Keratinocyte (primary cell): ENCODE data around the gene DDRGK1. TPM values are rescaled to one million over a fixed set of nuclear protein-coding genes. Genes with fewer than 3 reads are reported as not detected.

Experiments used
- DNase-seq: peaks from one replicate; pipeline ENCODE4 v3.0.0-alpha.2; 2011; ENCODE audit warnings: low read depth, missing footprints, low spot score
- FAIRE-seq: peaks from 2 replicates; lab custom pipeline; 2011; peaks lifted over from hg19 to GRCh38; lab: Jason Lieb, UNC
- H2AFZ ChIP-seq: 2 replicates; pipeline ENCODE4 v1.6.0; 2012; ENCODE audit warnings: low read length, control low read depth, inconsistent platforms; ENCODE audit not compliant: control insufficient read depth
- H3K27ac ChIP-seq: 2 replicates; pipeline ENCODE4 v1.5.1; 2011; ENCODE audit warnings: low read length; ENCODE audit not compliant: control insufficient read depth, insufficient read depth
- H3K27me3 ChIP-seq: 3 replicates; pipeline ENCODE4 v1.6.0; 2011; ENCODE audit warnings: low read length; ENCODE audit not compliant: control insufficient read depth, insufficient read depth; ENCODE audit errors: extremely low read depth
- H3K36me3 ChIP-seq, 2 experiments: 2 replicates in 1 of 2; 3 replicates in 1 of 2; pipeline ENCODE4 v1.5.1; 2011; ENCODE audit warnings: low read length in 2 of 2, mild to moderate bottlenecking in 1 of 2; ENCODE audit not compliant: control insufficient read depth in 2 of 2, insufficient read depth in 2 of 2; ENCODE audit errors: extremely low read depth in 1 of 2
- H3K4me1 ChIP-seq: 3 replicates; pipeline ENCODE4 v1.5.1; 2011; ENCODE audit warnings: low read length; ENCODE audit not compliant: control insufficient read depth, insufficient read depth; ENCODE audit errors: extremely low read depth
- H3K4me2 ChIP-seq: 3 replicates; pipeline ENCODE4 v1.6.0; 2011; ENCODE audit warnings: low read depth, low read length; ENCODE audit not compliant: control insufficient read depth, insufficient read depth; ENCODE audit errors: extremely low read depth
- H3K4me3 ChIP-seq, 3 experiments: fragments of 200-600 bp in 1 of 3; sonication (generic) in 1 of 3; 2 replicates in 2 of 3; 3 replicates in 1 of 3; pipeline ENCODE4 v1.5.1; 2011 to 2016; ENCODE audit warnings: low read length in 3 of 3, mild to moderate bottlenecking in 3 of 3, control low read depth in 2 of 3, inconsistent platforms in 1 of 3, low read depth in 1 of 3, mixed read lengths in 1 of 3, mixed run types in 1 of 3, moderate library complexity in 1 of 3; ENCODE audit not compliant: control insufficient read depth in 2 of 3, insufficient read depth in 2 of 3; ENCODE audit errors: extremely low read depth in 1 of 3
- H3K79me2 ChIP-seq: 2 replicates; pipeline ENCODE4 v1.6.0; 2012; ENCODE audit warnings: low read length; ENCODE audit not compliant: control insufficient read depth, insufficient read depth
- H3K9ac ChIP-seq: 3 replicates; pipeline ENCODE4 v1.6.0; 2011; ENCODE audit warnings: low read length; ENCODE audit not compliant: control insufficient read depth, insufficient read depth; ENCODE audit errors: extremely low read depth
- H3K9me1 ChIP-seq: 3 replicates; pipeline ENCODE4 v1.6.0; 2011; ENCODE audit warnings: low read length; ENCODE audit not compliant: control insufficient read depth, insufficient read depth; ENCODE audit errors: extremely low read depth
- H3K9me3 ChIP-seq: 2 replicates; pipeline ENCODE4 v1.5.1; 2012; ENCODE audit warnings: low read depth, low read length; ENCODE audit not compliant: control insufficient read depth
- H4K20me1 ChIP-seq: 3 replicates; pipeline ENCODE4 v1.6.0; 2011; ENCODE audit warnings: low read length; ENCODE audit not compliant: control insufficient read depth, insufficient read depth; ENCODE audit errors: extremely low read depth
- EZH2 ChIP-seq: IDR thresholded peaks from one replicate; pipeline ENCODE4 v1.6.1; 2012; ENCODE audit warnings: inconsistent platforms, mild to moderate bottlenecking, low read length, moderate library complexity
- dilution Hi-C: fragments of 300-500 bp; cut with MboI; formaldehyde crosslinking; loops from one replicate; pipeline ENCODE4 v1.7.0; 2020; ENCODE audit warnings: low sequenced_read_pairs; ENCODE audit not compliant: extremely low pct_ligation_motif_present
- polyA plus RNA-seq, 5 experiments: library from polyadenylated mRNA; depleted of rRNA in 3 of 5; stranded (reverse) in 3 of 5; stranded (forward) in 1 of 5; unstranded in 1 of 5; fragments of >200 nt; gene quantifications; 1 replicate in 1 of 5; 2 replicates in 3 of 5; 3 replicates in 1 of 5; pipeline versions ENCODE4 v1.2.1 to v1.2.3, GENCODE V29; 2011 to 2012; ENCODE audit warnings: missing spikeins in 2 of 5, low read depth in 1 of 5, low replicate concordance in 1 of 5
- TF ChIP-seq, protein P1 (sequence below), 3 experiments: IDR thresholded peaks in 1 of 3; conservative IDR thresholded peaks in 1 of 3; optimal IDR thresholded peaks in 1 of 3; 2 replicates in 2 of 3; 3 replicates in 1 of 3; pipeline versions ENCODE3 to v1.5.1; 2011; ENCODE audit warnings: low read length in 3 of 3, mild to moderate bottlenecking in 3 of 3, moderate library complexity in 2 of 3, control low read depth in 1 of 3, inconsistent platforms in 1 of 3; ENCODE audit not compliant: insufficient read depth in 2 of 3; ENCODE audit errors: extremely low read depth in 1 of 3

DDRGK1 gene
- polyA plus RNA-seq, 1 donor (not counting 4 experiments of a cell fraction or from before 2014, with no cell fraction given): 32.2 TPM

DNA sequence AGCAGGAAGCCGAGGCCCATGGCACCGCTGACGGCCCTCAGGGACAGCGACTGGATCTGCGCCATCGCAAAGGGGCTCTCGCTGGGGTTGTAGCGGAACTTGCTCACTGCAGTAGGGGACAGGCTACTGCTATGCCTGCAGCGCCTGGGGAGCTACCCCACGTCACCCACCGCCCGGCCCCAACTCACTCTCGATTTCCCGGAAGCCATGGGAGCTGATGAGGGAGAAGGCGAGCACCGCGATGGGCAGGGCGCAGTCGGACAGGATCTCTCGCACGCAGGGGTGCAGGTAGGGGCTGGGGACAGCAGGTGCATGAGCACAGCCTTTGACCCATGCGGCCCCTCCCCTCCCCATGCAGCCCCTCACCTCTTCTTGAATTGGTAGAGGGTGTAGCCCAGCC lies 24.7 kb upstream of the DDRGK1 start:
- H3K79me2 ChIP-seq: no peaks in the 10 kb centered on the region
- dilution Hi-C loops: no loop called here
- H3K9me1 ChIP-seq: no peaks in the 10 kb centered on the region
- H4K20me1 ChIP-seq: no peaks in the 10 kb centered on the region
- no peaks in the 10 kb centered on the region for H3K27me3 ChIP-seq
- H3K36me3 ChIP-seq: peaks cover 9 to 18% of the 10 kb centered on the region in 2 experiments
- no peak overlapping the region for H3K4me3 ChIP-seq
- no peaks in the 10 kb centered on the region for H3K9me3 ChIP-seq
- H3K4me1 ChIP-seq: peaks cover 6% of the 10 kb centered on the region
- TF ChIP-seq EZH2: no peak
- TF ChIP-seq, protein P1, sequence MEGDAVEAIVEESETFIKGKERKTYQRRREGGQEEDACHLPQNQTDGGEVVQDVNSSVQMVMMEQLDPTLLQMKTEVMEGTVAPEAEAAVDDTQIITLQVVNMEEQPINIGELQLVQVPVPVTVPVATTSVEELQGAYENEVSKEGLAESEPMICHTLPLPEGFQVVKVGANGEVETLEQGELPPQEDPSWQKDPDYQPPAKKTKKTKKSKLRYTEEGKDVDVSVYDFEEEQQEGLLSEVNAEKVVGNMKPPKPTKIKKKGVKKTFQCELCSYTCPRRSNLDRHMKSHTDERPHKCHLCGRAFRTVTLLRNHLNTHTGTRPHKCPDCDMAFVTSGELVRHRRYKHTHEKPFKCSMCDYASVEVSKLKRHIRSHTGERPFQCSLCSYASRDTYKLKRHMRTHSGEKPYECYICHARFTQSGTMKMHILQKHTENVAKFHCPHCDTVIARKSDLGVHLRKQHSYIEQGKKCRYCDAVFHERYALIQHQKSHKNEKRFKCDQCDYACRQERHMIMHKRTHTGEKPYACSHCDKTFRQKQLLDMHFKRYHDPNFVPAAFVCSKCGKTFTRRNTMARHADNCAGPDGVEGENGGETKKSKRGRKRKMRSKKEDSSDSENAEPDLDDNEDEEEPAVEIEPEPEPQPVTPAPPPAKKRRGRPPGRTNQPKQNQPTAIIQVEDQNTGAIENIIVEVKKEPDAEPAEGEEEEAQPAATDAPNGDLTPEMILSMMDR (optimal IDR thresholded peaks at IDR 0.05 in 1 of 3, IDR thresholded peaks at IDR 0.05 in 1 of 3, conservative IDR thresholded peaks at IDR 0.05 in 1 of 3; ENCODE audit: extremely low read depth in 1 of 3, insufficient read depth in 2 of 3, low read length in 3 of 3): no peak
- DNase-seq (no peak), FAIRE-seq (no peak)
- H3K27ac ChIP-seq: no peak overlapping the region
- H3K4me2 ChIP-seq: no peak overlapping the region
- no peak overlapping the region for H2AFZ ChIP-seq
- H3K9ac ChIP-seq: no peak overlapping the region

DNA sequence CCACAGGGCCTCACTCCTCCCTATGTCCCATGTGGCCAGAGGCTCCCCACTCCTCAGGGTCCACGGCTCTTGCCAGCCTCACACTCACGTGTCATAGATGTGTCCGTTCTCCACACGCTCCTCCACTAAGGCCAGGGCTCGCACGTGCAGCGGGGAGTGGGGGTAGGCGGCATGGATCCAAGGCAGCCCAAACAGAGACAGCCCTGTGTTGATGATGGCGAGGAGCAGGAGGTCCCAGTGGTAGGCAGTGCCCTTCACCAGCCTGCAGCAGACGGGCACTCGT lies 24.2 kb upstream of the DDRGK1 start:
- Histone ChIP-seq H3K9me1 (no peaks in the 10 kb centered on the region), H3K27me3 (no peaks in the 10 kb centered on the region)
- dilution Hi-C loops: no loop called here

More for the DNA sequence above, 24.2 kb upstream of the DDRGK1 start:
- Histone ChIP-seq H3K4me2 (no peak overlapping the region), H3K4me3 (no peak overlapping the region), H3K4me1 (peaks cover 6% of the 10 kb centered on the region), H3K36me3 (peaks cover 9 to 18% of the 10 kb centered on the region in 2 experiments), H2AFZ (no peak overlapping the region), H3K9me3 (no peaks in the 10 kb centered on the region), H4K20me1 (no peaks in the 10 kb centered on the region), H3K9ac (no peak overlapping the region), H3K79me2 (no peaks in the 10 kb centered on the region), H3K27ac (no peak overlapping the region)
- no peak for DNase-seq
- TF ChIP-seq, protein P1 (optimal IDR thresholded peaks at IDR 0.05 in 1 of 3, IDR thresholded peaks at IDR 0.05 in 1 of 3, conservative IDR thresholded peaks at IDR 0.05 in 1 of 3; ENCODE audit: extremely low read depth in 1 of 3, insufficient read depth in 2 of 3, low read length in 3 of 3): no peak
- no peak for TF ChIP-seq EZH2
- no peak for FAIRE-seq
